Astrocyte of the spinal cord (primary cell): ENCODE measurements around the gene CD300LB.

Experiments
- DNase-seq: peaks from one replicate; pipeline ENCODE4 v3.0.0; 2011; ENCODE audit warnings: low read depth, low spot score
- H3K4me3 ChIP-seq: 2 replicates; pipeline ENCODE4 v1.5.1; 2011; ENCODE audit warnings: low read depth, mild to moderate bottlenecking, low read length, moderate library complexity
- CTCF ChIP-seq: IDR thresholded peaks from 2 replicates; pipeline ENCODE4 v1.5.1; 2012; ENCODE audit warnings: low read depth, mild to moderate bottlenecking, low read length, inconsistent platforms
- in situ Hi-C: cut with HindIII; loops from 2 replicates; pipeline ENCODE4 v1.10.0; 2017; ENCODE audit warnings: low sequenced_read_pairs

Gene CD300LB

GRCh38 chr17:74485022-74485743 lies 46.1 kb downstream of the CD300LB start:
- H3K4me3 ChIP-seq: no peak overlapping the region
- DNase-seq: no peak
- in situ Hi-C loops: no loop called here
- no peak for TF ChIP-seq CTCF

- H3K4me3 ChIP-seq: no peak overlapping the region
- TF ChIP-seq CTCF: no peak
- in situ Hi-C loops: no loop called here
- DNase-seq: no peak
Measured at GRCh38 chr17:74484066-74484465, 47.2 kb downstream of the CD300LB start.

GRCh38 chr17:74481621-74482020 lies 49.7 kb downstream of the CD300LB start:
- in situ Hi-C loops: no loop called here

GRCh38 chr17:74480290-74480689 lies 51.0 kb downstream of the CD300LB start:
- DNase-seq: no peak
- H3K4me3 ChIP-seq: no peak overlapping the region
- TF ChIP-seq CTCF: no peak
- in situ Hi-C loops: no loop called here

More at GRCh38 chr17:74481621-74482020, 49.7 kb downstream of the CD300LB start:
- no peak for DNase-seq
- TF ChIP-seq CTCF: no peak
- no peak overlapping the region for H3K4me3 ChIP-seq

GRCh38 chr17:74478420-74479100 lies 52.7 kb downstream of the CD300LB start:
- in situ Hi-C loops: no loop called here
- H3K4me3 ChIP-seq: no peak overlapping the region
- no peak for DNase-seq
- TF ChIP-seq CTCF: no peak

GRCh38 chr17:74477411-74477810 lies 53.9 kb downstream of the CD300LB start:
- no peak overlapping the region for H3K4me3 ChIP-seq
- in situ Hi-C loops: no loop called here
- DNase-seq: no peak
- no peak for TF ChIP-seq CTCF
